GM20000 (cell line): ENCODE results near the gene FGD3.

ENCODE experiments used
- DNase-seq: peaks from one replicate; pipeline ENCODE4 v3.0.0; 2012; ENCODE audit warnings: low spot score
- CTCF ChIP-seq: IDR thresholded peaks from 2 replicates; pipeline ENCODE4 v1.5.1; 2012; ENCODE audit warnings: mild to moderate bottlenecking, control low read depth; ENCODE audit errors: extremely low read depth, missing control alignments

FGD3 gene

GRCh38 chr9:92973700-92974099 lies 26.4 kb downstream of the FGD3 start:
- DNase-seq, result no peak
- TF ChIP-seq CTCF, result no peak

- no peak for TF ChIP-seq CTCF
- no peak for DNase-seq
Measured at GRCh38 chr9:92974161-92974661, 26.9 kb downstream of the FGD3 start.

GRCh38 chr9:92974761-92975755 lies 27.7 kb downstream of the FGD3 start:
- DNase-seq, result no peak
- no peak for TF ChIP-seq CTCF

GRCh38 chr9:92976431-92976830 lies 29.1 kb downstream of the FGD3 start:
- DNase-seq, result no peak
- no peak for TF ChIP-seq CTCF

- no peak for DNase-seq
- no peak for TF ChIP-seq CTCF
Measured at GRCh38 chr9:92977279-92977678, 30.0 kb downstream of the FGD3 start.

GRCh38 chr9:92978345-92978875 lies 31.1 kb downstream of the FGD3 start:
- TF ChIP-seq CTCF, result no peak

More at GRCh38 chr9:92978345-92978875, 31.1 kb downstream of the FGD3 start:
- no peak for DNase-seq
